NCI-H510A (cell line): ENCODE data around the gene ATP5PD.

ENCODE experiments used
- DNase-seq: peaks from one replicate; lab custom pipeline; 2025; lab: John Stamatoyannopoulos, UW

Gene ATP5PD

DNA sequence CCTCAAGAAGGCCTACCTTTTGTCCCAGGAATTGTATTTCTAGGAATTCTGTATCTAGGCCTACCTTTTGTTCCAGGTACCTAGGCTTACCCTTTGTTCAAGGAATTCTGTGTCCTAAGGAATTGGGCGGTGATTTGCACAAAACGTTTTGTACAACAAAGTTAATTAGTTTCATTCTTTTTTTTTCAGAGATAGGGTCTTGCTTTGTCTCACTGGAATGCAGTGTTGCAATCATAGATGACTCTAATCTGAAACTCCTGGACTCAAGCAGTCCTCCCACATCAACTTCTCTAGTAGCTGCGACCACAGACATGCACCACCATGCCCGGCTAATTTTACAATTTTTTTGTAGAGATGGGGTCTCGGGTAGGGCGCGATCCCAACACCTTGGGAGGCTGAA lies 52.3 kb downstream of the ATP5PD start:
- no peak for DNase-seq

DNA sequence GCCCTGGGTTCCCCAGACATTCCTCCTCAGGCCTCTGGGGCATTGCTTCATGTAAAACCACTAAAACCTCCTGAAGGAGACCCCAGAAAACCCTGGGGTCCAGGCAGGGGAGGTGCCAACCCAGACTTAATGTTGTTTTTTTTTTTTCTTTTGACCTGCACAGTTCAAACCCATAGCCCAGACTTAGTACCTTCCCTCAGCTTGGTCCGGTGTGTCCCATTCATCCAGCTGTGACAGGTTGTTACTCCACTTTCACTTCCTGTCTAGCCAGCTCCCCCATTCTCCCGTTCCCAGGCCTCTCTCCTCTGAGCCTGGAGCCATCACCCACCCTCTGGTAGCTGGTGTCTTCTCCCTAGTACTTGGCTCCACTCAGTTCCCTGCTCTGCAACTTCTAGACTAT lies 54.5 kb downstream of the ATP5PD start:
- no peak for DNase-seq

DNA sequence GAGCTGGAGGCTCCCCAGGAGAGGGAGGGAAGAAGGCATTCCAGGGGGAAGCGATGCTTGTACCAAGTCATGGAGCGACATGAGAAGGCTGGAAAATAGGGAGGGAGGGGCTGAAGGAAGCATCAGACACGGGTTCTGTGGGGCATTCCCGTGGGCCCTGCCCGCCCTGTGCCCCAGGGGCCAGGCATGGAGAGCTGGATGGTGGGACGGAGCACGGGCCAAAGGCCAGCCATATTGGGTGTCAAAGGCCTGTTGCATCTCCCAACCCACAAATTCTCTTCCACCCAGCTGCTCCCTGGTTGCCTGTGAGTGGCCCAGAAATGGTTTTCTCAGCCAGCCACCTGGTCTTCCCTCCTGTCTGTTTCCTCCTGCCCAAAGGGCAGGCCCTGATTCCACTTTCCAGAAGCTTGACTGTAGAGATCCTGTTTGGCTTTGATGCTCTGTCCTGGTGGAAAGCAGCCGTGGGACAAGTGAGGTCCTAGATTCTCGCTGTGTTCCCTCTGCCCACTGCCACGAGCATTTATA lies 56.1 kb downstream of the ATP5PD start:
- no peak for DNase-seq
